ENCODE measurements around the gene CYB5A.

The CYB5A gene

DNA sequence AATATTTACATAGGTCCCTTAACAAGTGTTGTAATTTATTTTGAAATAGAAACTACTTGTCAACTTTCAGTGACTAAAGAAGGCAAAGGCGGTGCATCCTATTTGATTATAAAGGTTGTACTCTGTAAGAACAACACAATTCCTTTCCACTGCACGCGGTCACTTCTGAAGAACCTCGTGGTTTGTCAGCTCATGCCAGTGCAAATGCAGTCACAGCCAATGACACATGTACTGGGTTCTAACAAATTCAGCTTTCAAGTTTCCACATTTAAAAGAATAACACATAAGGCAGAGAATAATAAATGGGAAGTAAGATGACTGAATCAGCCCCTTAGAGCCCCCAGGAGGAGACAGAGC, 39.7 kb downstream of the CYB5A start:
- no peak overlapping the region for H3K14ac ChIP-seq (ENCODE audit: low read length)
- H2AFZ ChIP-seq (ENCODE audit: insufficient read depth, low read length, poor library complexity): no peak overlapping the region
- H2BK120ac ChIP-seq (ENCODE audit: insufficient read depth, low read length, poor library complexity): no peak overlapping the region
- H3K27ac ChIP-seq (ENCODE audit: low read depth, low read length): no peak overlapping the region
- no peak overlapping the region for H3K23ac ChIP-seq (ENCODE audit: low read length)
- no CpG with 5 or more reads among the region's 4 CpGs for WGBS (ENCODE audit: extremely low coverage, insufficient coverage, insufficient read length)
- no peak overlapping the region for H2AK5ac ChIP-seq (ENCODE audit: low read length)
- no peak overlapping the region for H4K91ac ChIP-seq (ENCODE audit: low read depth, low read length)
- no peak overlapping the region for H4K8ac ChIP-seq (ENCODE audit: low read depth, low read length)
- DNase-seq: no peak
- no peaks in the 10 kb centered on the region for H3K27me3 ChIP-seq (ENCODE audit: insufficient read depth, low read length)
- no peak overlapping the region for H2BK5ac ChIP-seq (ENCODE audit: low read depth, low read length, poor library complexity)
- H3K4ac ChIP-seq (ENCODE audit: low read depth, low read length): no peak overlapping the region
- H2BK12ac ChIP-seq (ENCODE audit: low read length): no peak overlapping the region
- H3K9ac ChIP-seq (ENCODE audit: low read length): no peak overlapping the region
- H3K36me3 ChIP-seq (ENCODE audit: control insufficient read depth in 1 of 2, insufficient read depth in 2 of 2, low read length in 2 of 2): no peaks in the 10 kb centered on the region
- peaks cover 2 to 7% of the 10 kb centered on the region in 2 experiments for H3K4me1 ChIP-seq (ENCODE audit: control insufficient read depth in 1 of 2, insufficient read depth in 2 of 2, low read length in 2 of 2)
- H3K4me3 ChIP-seq (ENCODE audit: low read depth, low read length): no peak overlapping the region
- no peaks in the 10 kb centered on the region for H3K79me2 ChIP-seq (ENCODE audit: control insufficient read depth, insufficient read depth, low read length, poor library complexity)
- H4K12ac ChIP-seq (ENCODE audit: low read depth, low read length): no peak overlapping the region
- no peak overlapping the region for H3K4me2 ChIP-seq (ENCODE audit: low read length)
- H3K79me1 ChIP-seq (ENCODE audit: low read length): no peaks in the 10 kb centered on the region
- H3K18ac ChIP-seq (ENCODE audit: low read length): no peak overlapping the region
- H3K9me3 ChIP-seq (ENCODE audit: insufficient read depth, low read depth, low read length): no peaks in the 10 kb centered on the region

DNA sequence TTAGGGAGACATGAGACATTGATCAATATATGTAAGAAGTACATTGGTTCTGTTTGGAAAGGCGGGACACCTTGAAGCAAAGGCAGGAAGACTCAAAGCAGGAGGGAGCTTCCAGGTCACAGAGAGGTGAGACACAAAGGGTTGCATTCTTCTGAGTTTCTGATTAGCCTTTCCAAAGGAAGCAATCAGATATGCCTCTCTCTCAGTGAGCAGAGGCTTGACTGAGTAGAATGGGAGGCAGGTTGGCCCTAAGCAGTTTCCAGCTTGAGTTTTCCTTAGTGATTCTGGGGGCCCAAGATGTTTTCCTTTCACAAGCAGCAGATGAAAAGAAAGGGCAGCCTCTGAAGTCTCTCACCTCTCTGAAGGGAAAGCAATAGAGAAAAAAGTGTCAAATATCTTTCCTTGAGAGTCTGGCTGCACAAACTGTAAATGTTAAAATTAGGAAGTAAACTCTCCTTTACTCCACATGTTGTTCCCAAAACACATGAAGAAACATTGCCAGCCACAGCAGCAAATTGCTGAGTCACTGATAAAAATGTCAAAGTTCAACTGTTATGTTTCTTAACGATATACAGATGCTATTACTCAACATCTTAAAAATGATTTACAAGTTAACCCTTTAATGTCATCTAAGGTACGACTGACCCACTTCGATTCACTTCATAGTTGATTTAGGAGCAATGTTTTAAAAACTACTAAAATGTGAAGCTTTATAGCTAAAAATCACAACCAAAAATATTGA, 40.3 kb downstream of the CYB5A start:
- no peak overlapping the region for H2AK5ac ChIP-seq (ENCODE audit: low read length)
- no peak overlapping the region for H4K12ac ChIP-seq (ENCODE audit: low read depth, low read length)
- H3K4me2 ChIP-seq (ENCODE audit: low read length): no peak overlapping the region
- no peak overlapping the region for H3K27ac ChIP-seq (ENCODE audit: low read depth, low read length)
- no peak overlapping the region for H4K8ac ChIP-seq (ENCODE audit: low read depth, low read length)
- H2BK5ac ChIP-seq (ENCODE audit: low read depth, low read length, poor library complexity): no peak overlapping the region
- no peaks in the 10 kb centered on the region for H3K9me3 ChIP-seq (ENCODE audit: insufficient read depth, low read depth, low read length)
- peak in 1 of 2 donors; percentile 33 for DNase-seq
- no peak overlapping the region for H3K18ac ChIP-seq (ENCODE audit: low read length)
- no peak overlapping the region for H3K9ac ChIP-seq (ENCODE audit: low read length)
- H4K91ac ChIP-seq (ENCODE audit: low read depth, low read length): no peak overlapping the region
- no peaks in the 10 kb centered on the region for H3K79me2 ChIP-seq (ENCODE audit: control insufficient read depth, insufficient read depth, low read length, poor library complexity)
- H3K23ac ChIP-seq (ENCODE audit: low read length): no peak overlapping the region
- no CpG with 5 or more reads among the region's 4 CpGs for WGBS (ENCODE audit: extremely low coverage, insufficient coverage, insufficient read length)
- H2AFZ ChIP-seq (ENCODE audit: insufficient read depth, low read length, poor library complexity): no peak overlapping the region
- no peak overlapping the region for H3K4ac ChIP-seq (ENCODE audit: low read depth, low read length)
- H3K27me3 ChIP-seq (ENCODE audit: insufficient read depth, low read length): no peaks in the 10 kb centered on the region
- no peak overlapping the region for H3K4me3 ChIP-seq (ENCODE audit: low read depth, low read length)
- H2BK12ac ChIP-seq (ENCODE audit: low read length): no peak overlapping the region
- no peak overlapping the region for H3K14ac ChIP-seq (ENCODE audit: low read length)
- H3K4me1 ChIP-seq (ENCODE audit: control insufficient read depth in 1 of 2, insufficient read depth in 2 of 2, low read length in 2 of 2): peaks cover 2 to 7% of the 10 kb centered on the region in 2 experiments
- no peak overlapping the region for H2BK120ac ChIP-seq (ENCODE audit: insufficient read depth, low read length, poor library complexity)
- no peaks in the 10 kb centered on the region for H3K36me3 ChIP-seq (ENCODE audit: control insufficient read depth in 1 of 2, insufficient read depth in 2 of 2, low read length in 2 of 2)
- H3K79me1 ChIP-seq (ENCODE audit: low read length): no peaks in the 10 kb centered on the region

DNA sequence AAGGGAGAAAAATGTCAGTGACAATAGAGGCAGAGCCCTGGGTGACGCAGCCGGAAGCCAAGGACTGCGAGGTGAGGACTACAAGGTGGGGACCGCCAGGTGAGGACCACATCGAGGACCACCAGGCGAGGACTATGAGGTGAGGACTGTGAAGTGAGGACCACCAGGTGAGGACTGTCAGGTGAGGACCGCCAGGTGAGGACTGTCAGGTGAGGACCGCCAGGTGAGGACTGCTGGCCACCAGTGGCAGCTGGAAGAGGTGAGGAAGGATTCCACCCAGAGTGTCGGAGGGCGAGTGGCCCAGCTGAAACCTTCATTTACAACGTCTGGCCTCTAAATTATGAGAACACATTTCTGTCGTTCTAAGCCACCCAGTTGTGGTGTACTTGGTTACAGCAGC, 41.6 kb downstream of the CYB5A start:
- no CpG with 5 or more reads among the region's 12 CpGs for WGBS (ENCODE audit: extremely low coverage, insufficient coverage, insufficient read length)
- DNase-seq: no peak
- H4K91ac ChIP-seq (ENCODE audit: low read depth, low read length): no peak overlapping the region
- no peaks in the 10 kb centered on the region for H3K79me1 ChIP-seq (ENCODE audit: low read length)
- H4K8ac ChIP-seq (ENCODE audit: low read depth, low read length): no peak overlapping the region
- H3K23ac ChIP-seq (ENCODE audit: low read length): no peak overlapping the region
- no peak overlapping the region for H2AK5ac ChIP-seq (ENCODE audit: low read length)
- H3K18ac ChIP-seq (ENCODE audit: low read length): no peak overlapping the region
- H3K9ac ChIP-seq (ENCODE audit: low read length): no peak overlapping the region
- no peak overlapping the region for H3K27ac ChIP-seq (ENCODE audit: low read depth, low read length)
- no peak overlapping the region for H2AFZ ChIP-seq (ENCODE audit: insufficient read depth, low read length, poor library complexity)
- H4K12ac ChIP-seq (ENCODE audit: low read depth, low read length): no peak overlapping the region
- no peak overlapping the region for H2BK120ac ChIP-seq (ENCODE audit: insufficient read depth, low read length, poor library complexity)
- H3K4me1 ChIP-seq (ENCODE audit: control insufficient read depth in 1 of 2, insufficient read depth in 2 of 2, low read length in 2 of 2): peaks cover 0 to 5% of the 10 kb centered on the region in 2 experiments
- no peaks in the 10 kb centered on the region for H3K9me3 ChIP-seq (ENCODE audit: insufficient read depth, low read depth, low read length)
- no peaks in the 10 kb centered on the region for H3K79me2 ChIP-seq (ENCODE audit: control insufficient read depth, insufficient read depth, low read length, poor library complexity)
- no peak overlapping the region for H3K4me2 ChIP-seq (ENCODE audit: low read length)
- H3K4me3 ChIP-seq (ENCODE audit: low read depth, low read length): no peak overlapping the region
- peak overlapping the region; percentile 23 for H2BK12ac ChIP-seq (ENCODE audit: low read length)
- H3K14ac ChIP-seq (ENCODE audit: low read length): no peak overlapping the region
- H3K4ac ChIP-seq (ENCODE audit: low read depth, low read length): no peak overlapping the region
- H3K36me3 ChIP-seq (ENCODE audit: control insufficient read depth in 1 of 2, insufficient read depth in 2 of 2, low read length in 2 of 2): no peaks in the 10 kb centered on the region
- H3K27me3 ChIP-seq (ENCODE audit: insufficient read depth, low read length): no peaks in the 10 kb centered on the region
- H2BK5ac ChIP-seq (ENCODE audit: low read depth, low read length, poor library complexity): no peak overlapping the region

DNA sequence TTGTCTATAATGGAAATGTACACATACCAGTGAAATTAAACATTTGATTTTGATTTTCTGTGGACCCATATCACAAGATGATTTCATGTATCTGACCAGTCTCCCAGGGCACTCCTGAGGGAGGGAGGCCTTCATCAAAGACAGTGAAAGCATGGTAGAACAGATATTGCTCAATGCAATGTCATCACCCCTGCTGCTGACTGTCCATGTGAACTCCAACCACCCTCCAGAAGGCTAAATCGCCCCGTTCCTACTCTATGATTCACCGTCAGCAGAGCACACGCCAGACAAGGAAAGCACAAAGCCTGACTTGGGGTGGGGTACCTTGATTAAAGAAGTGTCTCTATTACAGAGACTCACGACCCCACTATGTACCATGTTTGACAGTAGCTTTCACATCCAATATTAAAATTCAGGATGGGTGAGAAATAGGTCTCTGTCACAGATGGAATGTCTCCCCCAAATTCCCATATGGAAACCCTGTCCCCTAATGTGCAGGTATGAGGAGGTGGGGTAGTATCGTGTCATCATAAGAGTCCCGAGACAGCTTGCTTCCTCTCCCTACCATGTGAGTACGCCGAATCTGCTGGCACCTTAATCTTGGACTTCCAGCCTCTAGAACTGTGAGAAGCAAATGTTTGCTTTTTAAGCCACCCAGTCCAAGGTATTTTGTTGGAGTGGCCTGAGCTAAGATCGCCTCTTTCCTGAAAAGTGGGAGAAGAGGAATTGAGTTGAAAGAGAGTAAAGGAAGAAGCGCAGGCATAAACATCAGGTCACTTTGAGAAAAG, 42.4 kb downstream of the CYB5A start:
- Histone ChIP-seq H3K4ac (ENCODE audit: low read depth, low read length) (no peak overlapping the region), H2BK120ac (ENCODE audit: insufficient read depth, low read length, poor library complexity) (no peak overlapping the region), H3K27ac (ENCODE audit: low read depth, low read length) (no peak overlapping the region), H2BK5ac (ENCODE audit: low read depth, low read length, poor library complexity) (no peak overlapping the region), H2AFZ (ENCODE audit: insufficient read depth, low read length, poor library complexity) (no peak overlapping the region), H3K4me2 (ENCODE audit: low read length) (no peak overlapping the region), H4K8ac (ENCODE audit: low read depth, low read length) (no peak overlapping the region), H4K91ac (ENCODE audit: low read depth, low read length) (no peak overlapping the region), H3K79me1 (ENCODE audit: low read length) (no peaks in the 10 kb centered on the region), H3K27me3 (ENCODE audit: insufficient read depth, low read length) (no peaks in the 10 kb centered on the region), H3K9me3 (ENCODE audit: insufficient read depth, low read depth, low read length) (no peaks in the 10 kb centered on the region), H4K12ac (ENCODE audit: low read depth, low read length) (no peak overlapping the region), H2AK5ac (ENCODE audit: low read length) (no peak overlapping the region), H3K18ac (ENCODE audit: low read length) (no peak overlapping the region), H3K4me3 (ENCODE audit: low read depth, low read length) (no peak overlapping the region), H3K36me3 (ENCODE audit: control insufficient read depth in 1 of 2, insufficient read depth in 2 of 2, low read length in 2 of 2) (no peaks in the 10 kb centered on the region), H3K9ac (ENCODE audit: low read length) (no peak overlapping the region), H2BK12ac (ENCODE audit: low read length) (no peak overlapping the region), H3K23ac (ENCODE audit: low read length) (no peak overlapping the region), H3K79me2 (ENCODE audit: control insufficient read depth, insufficient read depth, low read length, poor library complexity) (no peaks in the 10 kb centered on the region), H3K14ac (ENCODE audit: low read length) (no peak overlapping the region), H3K4me1 (ENCODE audit: control insufficient read depth in 1 of 2, insufficient read depth in 2 of 2, low read length in 2 of 2) (peaks cover 0 to 5% of the 10 kb centered on the region in 2 experiments)
- no CpG with 5 or more reads among the region's 11 CpGs for WGBS (ENCODE audit: extremely low coverage, insufficient coverage, insufficient read length)
- peak; percentile 66 to 74 for DNase-seq
